GM12891 (cell line): ENCODE data around the gene POLR1C.
"Not testable (repeated sequence)": the region's sequence is repeated elsewhere in the genome, so short reads cannot be mapped to it uniquely, and the experiment has no call there.

Experiments
- DNase-seq: peaks from one replicate; pipeline ENCODE4 v3.0.0; 2011; ENCODE audit warnings: low spot score; ENCODE audit not compliant: insufficient read length
- FAIRE-seq: peaks from 2 replicates; lab custom pipeline; 2011; peaks lifted over from hg19 to GRCh38; lab: Jason Lieb, UNC
- PAX5 ChIP-seq: IDR thresholded peaks from 2 replicates; pipeline ENCODE4 v1.6.1; 2011; ENCODE audit warnings: low read length, moderate library complexity, mild to moderate bottlenecking; ENCODE audit not compliant: insufficient read depth, severe bottlenecking
- POLR2A ChIP-seq: IDR thresholded peaks from 2 replicates; pipeline ENCODE4 v1.6.1; 2011; ENCODE audit warnings: low read depth, low read length, control low read depth
- POLR2AphosphoS5 ChIP-seq: IDR thresholded peaks from 2 replicates; pipeline ENCODE4 v1.6.1; 2011; ENCODE audit warnings: low read depth, low read length, control low read depth
- POU2F2 ChIP-seq: IDR thresholded peaks from 2 replicates; pipeline ENCODE4 v1.6.1; 2011; ENCODE audit warnings: low read depth, mild to moderate bottlenecking, control low read depth, low read length, moderate library complexity
- SPI1 ChIP-seq: IDR thresholded peaks from 2 replicates; pipeline ENCODE4 v1.6.1; 2011; ENCODE audit warnings: low read depth, low read length, control low read depth
- TAF1 ChIP-seq: IDR thresholded peaks from 2 replicates; pipeline ENCODE4 v1.6.1; 2011; ENCODE audit warnings: low read depth, low read length, control low read depth

Gene POLR1C

DNA sequence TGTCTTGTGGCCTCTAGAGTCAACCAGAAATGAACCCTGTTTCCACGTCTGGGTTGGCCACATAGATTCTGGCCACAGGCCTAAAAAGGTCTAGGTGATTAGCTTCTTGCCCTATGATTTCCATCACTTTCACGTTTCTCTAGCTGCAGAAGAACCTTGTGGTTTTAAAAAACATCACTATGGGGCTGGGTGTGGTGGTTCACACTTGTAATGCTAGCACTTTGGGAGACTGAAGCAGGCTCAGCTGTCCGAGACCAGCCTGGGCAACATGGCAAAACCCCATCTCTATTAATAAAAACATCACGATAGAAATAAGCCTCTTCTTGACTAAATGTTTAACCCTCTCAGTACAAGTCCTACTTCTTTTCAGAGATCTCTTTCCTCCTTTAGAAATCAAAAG lies 27.6 kb downstream of the POLR1C start:
- no peak for TF ChIP-seq POLR2A
- no peak for TF ChIP-seq SPI1
- no peak for TF ChIP-seq TAF1
- TF ChIP-seq POLR2AphosphoS5, result no peak
- TF ChIP-seq POU2F2, result no peak
- TF ChIP-seq PAX5, result no peak
- FAIRE-seq (no peak), DNase-seq (no peak)

DNA sequence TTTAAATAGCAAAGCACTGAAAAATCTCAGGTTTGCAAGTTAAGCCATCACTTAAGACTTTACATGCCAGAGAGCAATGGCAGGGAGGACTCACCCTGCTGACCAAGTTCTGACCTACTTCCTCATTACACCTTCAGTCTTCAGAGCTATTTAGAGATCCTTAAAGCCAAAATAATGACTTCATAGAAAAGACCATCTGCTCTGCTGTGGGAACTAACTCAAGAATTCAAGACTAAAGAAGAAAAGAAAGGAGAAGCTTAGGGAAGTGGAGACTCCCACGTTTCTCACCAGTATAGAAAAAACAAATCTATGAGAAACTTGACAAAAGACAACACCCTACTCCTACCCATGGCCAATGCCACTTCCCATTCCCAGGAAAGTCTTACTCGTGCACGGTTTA lies 30.3 kb downstream of the POLR1C start:
- no peak for FAIRE-seq
- no peak for DNase-seq
- TF ChIP-seq POLR2AphosphoS5, result no peak
- TF ChIP-seq SPI1, result 0 out of 2 replicates have a peak, but pooled peaks have one; percentile 22

DNA sequence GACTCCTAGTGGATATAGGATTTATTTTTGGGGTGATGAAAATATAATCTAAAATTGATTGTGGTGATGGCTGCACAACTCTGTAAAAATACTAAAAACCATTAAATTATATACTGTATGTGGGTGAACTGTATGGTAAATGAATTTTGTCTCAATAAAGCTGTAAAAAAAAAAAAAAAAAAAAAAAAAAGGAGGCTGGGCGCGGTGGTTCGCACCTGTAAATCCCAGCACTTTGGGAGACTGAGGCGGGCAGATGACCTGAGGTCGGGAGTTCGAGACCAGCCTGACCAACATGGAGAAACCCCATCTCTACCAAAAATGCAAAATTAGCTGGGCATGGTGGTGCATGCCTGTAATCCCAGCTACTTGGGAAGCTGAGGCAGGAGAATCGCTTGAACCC lies 40.7 kb downstream of the POLR1C start:
- not testable (repeated sequence) for FAIRE-seq, DNase-seq

DNA sequence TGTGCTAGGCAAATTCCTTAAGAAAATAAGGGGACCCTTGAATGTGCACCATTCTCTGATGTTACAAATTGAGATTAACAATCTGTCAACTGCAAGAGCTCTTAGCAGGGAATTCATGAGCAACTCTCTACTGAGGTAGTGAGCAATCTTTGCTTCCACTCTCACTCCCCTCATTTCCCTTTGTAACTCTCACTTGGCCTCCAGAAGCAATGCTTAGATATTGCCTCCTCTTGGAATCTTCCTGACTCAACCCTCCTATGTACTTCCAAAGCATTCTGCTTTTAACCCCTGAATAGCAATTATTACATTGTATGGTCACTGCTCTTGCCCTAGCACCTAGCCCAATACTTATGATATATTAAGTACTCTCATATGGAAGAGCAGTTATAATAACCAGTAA lies 42.4 kb downstream of the POLR1C start:
- TF ChIP-seq POLR2AphosphoS5, result no peak
- TF ChIP-seq SPI1, result no peak
- no peak for TF ChIP-seq PAX5
- DNase-seq, result no peak
- no peak for FAIRE-seq

DNA sequence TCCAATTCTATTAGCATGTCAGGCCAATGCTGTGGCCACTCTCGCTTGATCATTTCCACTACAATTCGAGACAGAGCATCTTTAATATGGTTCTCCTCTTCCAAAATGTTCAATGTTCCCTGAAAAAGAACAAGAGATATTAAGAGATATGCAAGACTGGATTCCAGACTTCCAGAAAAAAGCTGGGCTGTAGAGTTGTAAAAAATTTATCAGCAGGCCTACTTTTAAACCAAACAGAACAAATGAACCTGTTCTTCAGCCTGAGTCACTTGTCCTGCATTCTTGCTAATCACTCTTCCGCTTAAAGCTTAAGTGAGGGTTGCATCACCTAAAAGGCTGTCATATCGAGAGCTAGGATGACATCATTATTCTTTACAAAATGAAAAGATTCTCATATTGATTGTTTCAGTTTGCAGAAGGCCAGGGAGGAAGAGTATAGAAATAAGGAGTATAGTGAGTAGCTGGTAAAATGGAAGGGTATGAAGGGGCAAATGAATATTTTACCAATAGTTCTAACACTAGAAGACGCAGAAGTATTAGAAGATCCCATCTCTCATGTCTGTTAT lies 54.1 kb downstream of the POLR1C start:
- FAIRE-seq, result no peak
- no peak for DNase-seq
- no peak for TF ChIP-seq POU2F2
- TF ChIP-seq POLR2AphosphoS5, result no peak
- no peak for TF ChIP-seq TAF1
- TF ChIP-seq PAX5, result no peak
- TF ChIP-seq SPI1, result no peak
- no peak for TF ChIP-seq POLR2A
